Pancreas (tissue), 10 donors: ENCODE data around the gene FAM193A. TPM values are rescaled to one million over a fixed set of nuclear protein-coding genes. Genes with fewer than 3 reads are reported as not detected.

Experiments
- ATAC-seq, 4 donors: fragments of 200-7000 bp; cut with Tn5 transposase; one replicate each; pipeline versions ENCODE4 v1.8.0 to v1.9.1; 2020; ENCODE audit warnings: mild to moderate bottlenecking in 4 of 4, moderate library complexity in 4 of 4
- DNase-seq, 6 donors: peaks; one replicate each; pipeline ENCODE4 v3.0.0-alpha.2; 2020
- FAIRE-seq: peaks from 2 replicates; lab custom pipeline; 2012; peaks lifted over from hg19 to GRCh38; lab: Jason Lieb, UNC
- H3K27ac ChIP-seq, 4 donors: fragments of 200-600 bp; sonication (generic); 1 replicate in 3 of 4; 2 replicates in 1 of 4; pipeline versions ENCODE4 v1.5.0 to v1.8.0; 2020
- H3K27me3 ChIP-seq, 4 donors: fragments of 200-600 bp; one replicate each; pipeline ENCODE4 v1.8.0; 2021
- H3K36me3 ChIP-seq, 3 donors: fragments of 200-600 bp; sonication (generic) in 1 of 3; one replicate each; pipeline versions ENCODE4 v1.5.0 to v1.8.0; 2020 to 2021
- H3K4me1 ChIP-seq, 3 donors: fragments of 200-600 bp; one replicate each; pipeline ENCODE4 v1.8.0; 2021
- H3K4me3 ChIP-seq, 4 donors: fragments of 200-600 bp; sonication (generic) in 2 of 4; one replicate each; pipeline versions ENCODE4 v1.5.0 to v1.8.0; 2020 to 2021
- H3K9me3 ChIP-seq, 4 donors: fragments of 200-600 bp; one replicate each; pipeline ENCODE4 v1.8.0; 2021
- WGBS, 2 donors: extraction: QIAGEN DNeasy Blood & Tissue Kit; methylation state at CpG; one replicate each; pipeline ENCODE4 v1.1.7; 2013; 5-methylcytosine and 5-hydroxymethylcytosine counted together
- intact Hi-C, 3 donors: fragments of 100-400 bp; cut with DNase I; formaldehyde crosslinking; loops; one replicate each; pipeline versions ENCODE4 v1.11.1 to v1.14.2; 2022
- polyA plus RNA-seq, 2 donors: library from polyadenylated mRNA; stranded (reverse); fragments of 200-250 nt; gene quantifications; one replicate each; pipeline ENCODE4 v1.2.3, GENCODE V29; 2013
- total RNA-seq, 6 donors: library from RNA; stranded (reverse); fragmentation: NEBNext Ultra II Directional in 4 of 6; extraction: Animal tissue kit (Norgen Biotek cat#: 25700) in 4 of 6; gene quantifications; one replicate each; pipeline versions ENCODE4 v1.2.1 to v1.2.4, GENCODE V29; 2021 to 2023
- TF ChIP-seq, protein P1 (sequence below), 4 donors: fragments of 200-600 bp; sonication (generic) in 3 of 4; IDR thresholded peaks; one replicate each; pipeline versions ENCODE4 v1.5.0 to v1.8.0; 2021; ENCODE audit warnings: antibody characterized with exemption in 4 of 4
- donor health status: healthy with polysubstance abuse.
- donor health status: DM: no; HTN: no; CAD: no; lungs with moderate emphysema.
- donor health status: DM: no; HTN: no; CAD: no.
- donor health status: control.
- donor health status: control.
- donor health status: Bipolar disorder and iron deficiency.
- donor health status: DM: yes; HTN: yes; CAD: no.
- donor health status: DM: no; HTN: no; CAD: no.
- donor health status: DM: no; HTN: no; CAD: no.
- donor health status: DM: yes; HTN: yes; CAD: no.

Gene FAM193A
- total and polyA plus RNA-seq, 8 donors, result 10.1 to 17.0 (median 10.7) TPM

DNA sequence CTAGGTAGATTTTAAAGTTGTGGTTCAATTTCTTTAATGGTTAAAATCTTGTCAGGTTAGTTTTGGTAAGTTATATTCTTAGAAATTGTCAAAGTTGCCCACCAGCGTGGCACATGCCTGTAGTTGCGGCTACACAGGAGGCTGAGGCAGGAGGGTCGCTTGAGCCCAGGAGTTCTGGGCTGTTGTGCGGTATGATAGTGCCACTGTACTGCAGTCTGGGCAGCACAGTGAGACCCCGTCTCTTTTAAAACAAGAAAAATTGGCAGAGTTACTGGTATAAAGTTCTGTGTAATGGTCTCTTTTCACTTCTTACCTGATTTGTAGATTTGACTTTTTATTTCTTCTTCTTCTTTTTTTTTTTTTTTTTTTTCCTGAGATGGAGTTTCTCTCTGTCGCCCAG, 64.4 kb downstream of the FAM193A start:
- intact Hi-C loops, result no loop called here
- WGBS, 2 donors, result 96 to 98% methylated on average over 6 of the region's 6 CpGs
- Histone ChIP-seq H3K4me1 (peaks cover 0 to 22% (median 11%) of the 10 kb centered on the region in 3 donors), H3K4me3 (no peak overlapping the region), H3K27ac (no peak overlapping the region), H3K9me3 (no peaks in the 10 kb centered on the region), H3K36me3 (no peaks in the 10 kb centered on the region), H3K27me3 (no peaks in the 10 kb centered on the region)
- ATAC-seq (no peak), FAIRE-seq (no peak), DNase-seq (no peak)
- TF ChIP-seq, protein P1, sequence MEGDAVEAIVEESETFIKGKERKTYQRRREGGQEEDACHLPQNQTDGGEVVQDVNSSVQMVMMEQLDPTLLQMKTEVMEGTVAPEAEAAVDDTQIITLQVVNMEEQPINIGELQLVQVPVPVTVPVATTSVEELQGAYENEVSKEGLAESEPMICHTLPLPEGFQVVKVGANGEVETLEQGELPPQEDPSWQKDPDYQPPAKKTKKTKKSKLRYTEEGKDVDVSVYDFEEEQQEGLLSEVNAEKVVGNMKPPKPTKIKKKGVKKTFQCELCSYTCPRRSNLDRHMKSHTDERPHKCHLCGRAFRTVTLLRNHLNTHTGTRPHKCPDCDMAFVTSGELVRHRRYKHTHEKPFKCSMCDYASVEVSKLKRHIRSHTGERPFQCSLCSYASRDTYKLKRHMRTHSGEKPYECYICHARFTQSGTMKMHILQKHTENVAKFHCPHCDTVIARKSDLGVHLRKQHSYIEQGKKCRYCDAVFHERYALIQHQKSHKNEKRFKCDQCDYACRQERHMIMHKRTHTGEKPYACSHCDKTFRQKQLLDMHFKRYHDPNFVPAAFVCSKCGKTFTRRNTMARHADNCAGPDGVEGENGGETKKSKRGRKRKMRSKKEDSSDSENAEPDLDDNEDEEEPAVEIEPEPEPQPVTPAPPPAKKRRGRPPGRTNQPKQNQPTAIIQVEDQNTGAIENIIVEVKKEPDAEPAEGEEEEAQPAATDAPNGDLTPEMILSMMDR (IDR thresholded peaks at IDR 0.05), result no peak

DNA sequence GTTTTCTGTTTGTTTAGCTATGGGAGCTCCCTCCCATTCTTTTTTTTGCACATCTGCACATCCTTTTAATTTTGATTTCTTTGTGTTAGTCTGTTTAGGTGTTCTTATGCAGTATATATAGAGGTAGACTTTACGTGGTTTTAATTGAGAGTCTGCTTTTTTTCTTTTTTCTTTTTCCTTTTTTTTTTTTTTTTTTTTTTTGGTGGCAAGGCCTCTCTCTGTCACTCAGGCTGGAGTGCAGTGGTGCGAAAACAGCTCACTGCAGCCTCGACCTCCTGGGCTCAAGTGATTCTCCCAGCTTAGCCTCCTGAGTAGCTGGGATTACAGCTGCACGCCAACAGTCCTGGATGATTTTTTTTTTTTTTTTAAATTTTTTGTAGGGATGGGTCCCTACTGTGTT, 68.2 kb downstream of the FAM193A start:
- Histone ChIP-seq H3K27ac (no peak overlapping the region), H3K36me3 (no peaks in the 10 kb centered on the region), H3K27me3 (no peaks in the 10 kb centered on the region), H3K4me1 (no peaks in the 10 kb centered on the region), H3K4me3 (no peak overlapping the region), H3K9me3 (no peaks in the 10 kb centered on the region)
- ATAC-seq, result no peak
- TF ChIP-seq, protein P1 (IDR thresholded peaks at IDR 0.05), result no peak
- intact Hi-C loops, result no loop called here
- FAIRE-seq, result no peak
- 91 to 97% methylated on average over 4 of the region's 4 CpGs for WGBS, 2 donors
- DNase-seq, result peak in 1 of 6 donors; percentile 17

DNA sequence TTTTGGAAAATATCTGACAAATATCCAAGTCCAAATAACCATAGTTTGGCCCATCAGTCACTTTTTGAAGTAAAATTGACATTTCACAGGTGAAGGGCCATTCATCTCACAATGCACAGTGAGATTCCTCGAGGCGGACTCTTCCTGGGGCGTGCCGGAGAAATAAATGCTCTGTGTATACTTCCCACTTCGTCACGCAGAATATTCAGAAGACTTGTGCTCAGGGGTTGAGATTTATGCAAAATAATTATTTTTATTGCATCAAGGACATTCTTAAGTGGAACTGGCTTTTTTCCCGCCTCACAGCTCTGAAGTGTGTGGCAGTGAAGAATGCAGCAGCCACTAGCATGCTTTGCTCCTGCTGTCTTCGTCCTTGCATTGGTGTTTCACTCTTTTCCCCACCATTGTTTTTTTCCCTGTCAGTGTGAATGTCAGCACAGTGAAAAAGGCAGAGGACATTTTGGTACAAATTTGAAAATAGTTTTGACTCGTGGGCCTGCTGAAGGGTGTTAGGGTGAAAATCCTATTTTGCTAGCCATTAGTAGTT, 70.6 kb downstream of the FAM193A start:
- WGBS, 2 donors, result 87 to 90% methylated on average over 9 of the region's 9 CpGs
- Histone ChIP-seq H3K27me3 (no peaks in the 10 kb centered on the region), H3K36me3 (no peaks in the 10 kb centered on the region), H3K9me3 (no peaks in the 10 kb centered on the region), H3K4me1 (no peaks in the 10 kb centered on the region), H3K27ac (no peak overlapping the region), H3K4me3 (no peak overlapping the region)
- TF ChIP-seq, protein P1 (IDR thresholded peaks at IDR 0.05), result no peak
- ATAC-seq, result no peak
- DNase-seq, result no peak
- no peak for FAIRE-seq
- intact Hi-C loops, result no loop called here

DNA sequence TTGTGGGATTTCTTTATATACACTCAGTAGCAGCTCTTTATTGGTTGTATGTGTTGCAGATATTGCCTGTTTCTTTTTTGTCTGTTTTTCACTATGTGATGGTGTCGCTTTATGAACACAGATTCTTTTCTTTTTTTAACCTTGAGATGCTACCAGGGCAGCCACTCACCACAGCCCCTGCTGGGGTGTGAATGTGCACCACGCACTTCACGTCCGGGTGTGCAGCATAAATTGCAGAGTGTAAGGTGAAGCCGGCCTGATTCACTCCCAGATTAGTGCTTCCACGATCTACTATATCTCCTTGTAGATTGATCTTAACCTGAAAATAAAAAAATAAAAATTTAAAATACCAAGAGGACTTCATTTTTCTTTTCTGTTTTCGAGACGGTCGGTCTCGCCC, 71.4 kb downstream of the FAM193A start:
- intact Hi-C loops, result no loop called here
- H3K4me3 ChIP-seq, result no peak overlapping the region
- TF ChIP-seq, protein P1 (IDR thresholded peaks at IDR 0.05), result no peak
- no peaks in the 10 kb centered on the region for H3K9me3 ChIP-seq
- no peaks in the 10 kb centered on the region for H3K4me1 ChIP-seq
- ATAC-seq, result no peak
- WGBS, 2 donors, result 92 to 93% methylated on average over 10 of the region's 10 CpGs
- no peaks in the 10 kb centered on the region for H3K27me3 ChIP-seq
- no peak for DNase-seq
- no peak for FAIRE-seq
- H3K36me3 ChIP-seq, result no peaks in the 10 kb centered on the region
- no peak overlapping the region for H3K27ac ChIP-seq

DNA sequence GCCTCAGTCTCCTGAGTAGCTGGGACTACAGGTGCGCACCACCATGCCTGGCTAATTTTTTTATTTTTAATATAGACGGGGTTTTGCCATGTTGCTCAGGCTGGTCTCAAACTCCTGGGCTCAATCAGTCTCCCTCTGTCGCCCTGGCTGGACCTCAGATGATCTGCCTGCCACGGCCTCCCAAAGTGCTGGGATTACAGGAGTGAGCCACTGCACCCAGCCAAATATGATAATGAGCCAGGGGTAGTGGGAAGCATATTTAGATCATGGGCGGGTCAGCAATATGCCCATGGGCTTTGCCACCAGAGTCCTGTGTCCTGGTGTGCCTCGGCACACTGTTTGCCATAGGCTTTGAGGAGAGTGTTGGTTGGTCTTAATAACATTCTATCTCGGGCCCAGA, 71.8 kb downstream of the FAM193A start:
- TF ChIP-seq, protein P1 (IDR thresholded peaks at IDR 0.05), result no peak
- intact Hi-C loops, result no loop called here
- WGBS, 2 donors, result 90 to 93% methylated on average over 7 of the region's 7 CpGs
- Histone ChIP-seq H3K27ac (no peak overlapping the region), H3K27me3 (no peaks in the 10 kb centered on the region), H3K4me3 (no peak overlapping the region), H3K4me1 (no peaks in the 10 kb centered on the region), H3K9me3 (no peaks in the 10 kb centered on the region), H3K36me3 (no peaks in the 10 kb centered on the region)
- FAIRE-seq (no peak), DNase-seq (peak in 1 of 6 donors; percentile 17), ATAC-seq (no peak)
